Measurements from ENCODE around the gene RNF149. TPM values are rescaled to one million over a fixed set of nuclear protein-coding genes. Genes with fewer than 3 reads are reported as not detected.

Gene RNF149
- total and polyA plus RNA-seq, 9 of the 15 experiments (the other 6 are each of a cell fraction or from before 2014, with no cell fraction given) = 9.0 to 31.5 (median 22.8) TPM

DNA sequence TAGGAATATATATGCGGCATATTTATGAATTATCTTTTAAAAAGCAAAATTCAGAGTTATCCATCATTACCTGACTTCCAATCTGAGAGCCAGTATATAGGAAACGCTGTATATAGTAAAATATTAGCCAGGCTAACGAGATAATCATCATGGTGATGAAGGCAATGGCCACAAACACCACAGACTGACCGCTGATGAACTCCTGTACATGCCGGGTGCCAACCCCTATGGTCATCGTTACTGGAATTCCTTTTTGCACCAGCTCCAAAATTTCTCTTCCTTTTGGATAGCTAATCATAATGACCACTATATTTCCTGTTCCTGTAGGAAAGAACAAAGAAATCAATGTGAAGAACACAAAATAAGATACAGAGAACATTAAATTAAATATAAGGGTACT is 13.6 kb downstream of the RNF149 start (continued):
- TF ChIP-seq, protein P1, sequence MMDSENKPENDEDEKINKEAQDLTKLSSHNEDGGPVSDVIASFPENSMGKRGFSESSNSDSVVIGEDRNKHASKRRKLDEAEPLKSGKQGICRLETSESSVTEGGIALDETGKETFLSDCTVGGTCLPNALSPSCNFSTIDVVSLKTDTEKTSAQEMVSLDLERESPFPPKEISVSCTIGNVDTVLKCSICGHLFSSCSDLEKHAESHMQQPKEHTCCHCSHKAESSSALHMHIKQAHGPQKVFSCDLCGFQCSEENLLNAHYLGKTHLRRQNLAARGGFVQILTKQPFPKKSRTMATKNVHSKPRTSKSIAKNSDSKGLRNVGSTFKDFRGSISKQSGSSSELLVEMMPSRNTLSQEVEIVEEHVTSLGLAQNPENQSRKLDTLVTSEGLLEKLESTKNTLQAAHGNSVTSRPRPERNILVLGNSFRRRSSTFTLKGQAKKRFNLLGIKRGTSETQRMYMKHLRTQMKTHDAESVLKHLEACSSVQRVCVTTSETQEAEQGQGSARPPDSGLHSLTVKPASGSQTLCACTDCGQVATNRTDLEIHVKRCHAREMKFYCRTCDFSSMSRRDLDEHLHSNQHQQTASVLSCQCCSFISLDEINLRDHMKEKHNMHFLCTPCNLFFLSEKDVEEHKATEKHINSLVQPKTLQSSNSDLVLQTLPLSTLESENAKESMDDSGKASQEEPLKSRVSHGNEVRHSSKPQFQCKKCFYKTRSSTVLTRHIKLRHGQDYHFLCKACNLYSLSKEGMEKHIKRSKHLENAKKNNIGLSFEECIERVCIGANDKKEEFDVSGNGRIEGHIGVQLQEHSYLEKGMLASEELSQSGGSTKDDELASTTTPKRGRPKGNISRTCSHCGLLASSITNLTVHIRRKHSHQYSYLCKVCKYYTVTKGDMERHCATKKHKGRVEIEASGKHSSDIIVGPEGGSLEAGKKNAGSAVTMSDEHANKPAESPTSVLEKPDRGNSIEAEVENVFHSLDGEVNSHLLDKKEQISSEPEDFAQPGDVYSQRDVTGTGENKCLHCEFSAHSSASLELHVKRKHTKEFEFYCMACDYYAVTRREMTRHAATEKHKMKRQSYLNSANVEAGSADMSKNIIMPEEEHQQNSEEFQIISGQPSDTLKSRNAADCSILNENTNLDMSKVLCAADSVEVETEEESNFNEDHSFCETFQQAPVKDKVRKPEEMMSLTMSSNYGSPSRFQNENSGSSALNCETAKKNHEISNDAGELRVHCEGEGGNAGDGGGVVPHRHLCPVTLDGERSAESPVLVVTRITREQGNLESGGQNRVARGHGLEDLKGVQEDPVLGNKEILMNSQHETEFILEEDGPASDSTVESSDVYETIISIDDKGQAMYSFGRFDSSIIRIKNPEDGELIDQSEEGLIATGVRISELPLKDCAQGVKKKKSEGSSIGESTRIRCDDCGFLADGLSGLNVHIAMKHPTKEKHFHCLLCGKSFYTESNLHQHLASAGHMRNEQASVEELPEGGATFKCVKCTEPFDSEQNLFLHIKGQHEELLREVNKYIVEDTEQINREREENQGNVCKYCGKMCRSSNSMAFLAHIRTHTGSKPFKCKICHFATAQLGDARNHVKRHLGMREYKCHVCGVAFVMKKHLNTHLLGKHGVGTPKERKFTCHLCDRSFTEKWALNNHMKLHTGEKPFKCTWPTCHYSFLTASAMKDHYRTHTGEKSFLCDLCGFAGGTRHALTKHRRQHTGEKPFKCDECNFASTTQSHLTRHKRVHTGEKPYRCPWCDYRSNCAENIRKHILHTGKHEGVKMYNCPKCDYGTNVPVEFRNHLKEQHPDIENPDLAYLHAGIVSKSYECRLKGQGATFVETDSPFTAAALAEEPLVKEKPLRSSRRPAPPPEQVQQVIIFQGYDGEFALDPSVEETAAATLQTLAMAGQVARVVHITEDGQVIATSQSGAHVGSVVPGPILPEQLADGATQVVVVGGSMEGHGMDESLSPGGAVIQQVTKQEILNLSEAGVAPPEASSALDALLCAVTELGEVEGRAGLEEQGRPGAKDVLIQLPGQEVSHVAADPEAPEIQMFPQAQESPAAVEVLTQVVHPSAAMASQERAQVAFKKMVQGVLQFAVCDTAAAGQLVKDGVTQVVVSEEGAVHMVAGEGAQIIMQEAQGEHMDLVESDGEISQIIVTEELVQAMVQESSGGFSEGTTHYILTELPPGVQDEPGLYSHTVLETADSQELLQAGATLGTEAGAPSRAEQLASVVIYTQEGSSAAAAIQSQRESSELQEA (IDR thresholded peaks at IDR 0.05; ENCODE audit: low read depth) = no peak
- no peak for TF ChIP-seq CCAR2 (IDR thresholded peaks at IDR 0.05; ENCODE audit: low read depth, low read length)

DNA sequence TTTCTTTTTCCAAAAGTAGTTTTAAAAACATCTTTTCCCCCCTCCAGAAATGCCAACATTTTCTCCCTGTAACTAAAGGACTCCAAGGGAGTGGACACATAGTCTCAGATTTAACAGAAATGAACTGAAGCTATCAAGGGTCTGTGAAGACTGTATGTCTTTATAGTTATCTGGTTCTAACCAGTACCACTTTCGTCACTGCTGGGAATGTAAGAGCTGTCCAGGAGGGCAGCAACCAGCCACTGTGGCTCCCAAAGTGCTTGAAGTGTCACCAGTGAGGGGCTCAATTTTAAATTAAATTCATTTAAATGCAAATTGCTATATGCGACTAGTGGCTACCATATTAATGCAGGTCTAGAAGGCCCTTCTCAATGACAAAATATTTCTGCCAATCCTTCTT is 15.0 kb downstream of the RNF149 start:
- in situ Hi-C loops (cut with MboI) = no loop called here
- TF ChIP-seq, protein P2, sequence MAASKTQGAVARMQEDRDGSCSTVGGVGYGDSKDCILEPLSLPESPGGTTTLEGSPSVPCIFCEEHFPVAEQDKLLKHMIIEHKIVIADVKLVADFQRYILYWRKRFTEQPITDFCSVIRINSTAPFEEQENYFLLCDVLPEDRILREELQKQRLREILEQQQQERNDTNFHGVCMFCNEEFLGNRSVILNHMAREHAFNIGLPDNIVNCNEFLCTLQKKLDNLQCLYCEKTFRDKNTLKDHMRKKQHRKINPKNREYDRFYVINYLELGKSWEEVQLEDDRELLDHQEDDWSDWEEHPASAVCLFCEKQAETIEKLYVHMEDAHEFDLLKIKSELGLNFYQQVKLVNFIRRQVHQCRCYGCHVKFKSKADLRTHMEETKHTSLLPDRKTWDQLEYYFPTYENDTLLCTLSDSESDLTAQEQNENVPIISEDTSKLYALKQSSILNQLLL (CRISPR knock-in tag; IDR thresholded peaks at IDR 0.05; ENCODE audit: borderline replicate concordance) = no peak
- TF ChIP-seq, protein P3, sequence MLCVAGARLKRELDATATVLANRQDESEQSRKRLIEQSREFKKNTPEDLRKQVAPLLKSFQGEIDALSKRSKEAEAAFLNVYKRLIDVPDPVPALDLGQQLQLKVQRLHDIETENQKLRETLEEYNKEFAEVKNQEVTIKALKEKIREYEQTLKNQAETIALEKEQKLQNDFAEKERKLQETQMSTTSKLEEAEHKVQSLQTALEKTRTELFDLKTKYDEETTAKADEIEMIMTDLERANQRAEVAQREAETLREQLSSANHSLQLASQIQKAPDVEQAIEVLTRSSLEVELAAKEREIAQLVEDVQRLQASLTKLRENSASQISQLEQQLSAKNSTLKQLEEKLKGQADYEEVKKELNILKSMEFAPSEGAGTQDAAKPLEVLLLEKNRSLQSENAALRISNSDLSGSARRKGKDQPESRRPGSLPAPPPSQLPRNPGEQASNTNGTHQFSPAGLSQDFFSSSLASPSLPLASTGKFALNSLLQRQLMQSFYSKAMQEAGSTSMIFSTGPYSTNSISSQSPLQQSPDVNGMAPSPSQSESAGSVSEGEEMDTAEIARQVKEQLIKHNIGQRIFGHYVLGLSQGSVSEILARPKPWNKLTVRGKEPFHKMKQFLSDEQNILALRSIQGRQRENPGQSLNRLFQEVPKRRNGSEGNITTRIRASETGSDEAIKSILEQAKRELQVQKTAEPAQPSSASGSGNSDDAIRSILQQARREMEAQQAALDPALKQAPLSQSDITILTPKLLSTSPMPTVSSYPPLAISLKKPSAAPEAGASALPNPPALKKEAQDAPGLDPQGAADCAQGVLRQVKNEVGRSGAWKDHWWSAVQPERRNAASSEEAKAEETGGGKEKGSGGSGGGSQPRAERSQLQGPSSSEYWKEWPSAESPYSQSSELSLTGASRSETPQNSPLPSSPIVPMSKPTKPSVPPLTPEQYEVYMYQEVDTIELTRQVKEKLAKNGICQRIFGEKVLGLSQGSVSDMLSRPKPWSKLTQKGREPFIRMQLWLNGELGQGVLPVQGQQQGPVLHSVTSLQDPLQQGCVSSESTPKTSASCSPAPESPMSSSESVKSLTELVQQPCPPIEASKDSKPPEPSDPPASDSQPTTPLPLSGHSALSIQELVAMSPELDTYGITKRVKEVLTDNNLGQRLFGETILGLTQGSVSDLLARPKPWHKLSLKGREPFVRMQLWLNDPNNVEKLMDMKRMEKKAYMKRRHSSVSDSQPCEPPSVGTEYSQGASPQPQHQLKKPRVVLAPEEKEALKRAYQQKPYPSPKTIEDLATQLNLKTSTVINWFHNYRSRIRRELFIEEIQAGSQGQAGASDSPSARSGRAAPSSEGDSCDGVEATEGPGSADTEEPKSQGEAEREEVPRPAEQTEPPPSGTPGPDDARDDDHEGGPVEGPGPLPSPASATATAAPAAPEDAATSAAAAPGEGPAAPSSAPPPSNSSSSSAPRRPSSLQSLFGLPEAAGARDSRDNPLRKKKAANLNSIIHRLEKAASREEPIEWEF (CRISPR knock-in tag; IDR thresholded peaks at IDR 0.05) = no peak
- TF ChIP-seq CAMTA2 (CRISPR knock-in tag; conservative IDR thresholded peaks at IDR 0.05) (no peak), ZKSCAN8 (CRISPR knock-in tag; IDR thresholded peaks at IDR 0.05) (no peak)

More for the DNA sequence above, 15.0 kb downstream of the RNF149 start:
- H3K27ac ChIP-seq (ENCODE audit: extremely low read depth, low read depth, low read length) = no peak overlapping the region
- no peak for FAIRE-seq
- H4K20me1 ChIP-seq (replicated peaks; ENCODE audit: control insufficient read depth, insufficient read depth, low read length) = 0 out of 2 replicates have a peak, but pooled peaks cover 4% of the 10 kb centered on the region
- ChIA-PET POLR2A (interaction anchor here (1.3 to 1.4 kb wide), 2 partner anchors 12 to 15 kb away, joined by 3 to 4 read pairs; partner anchors contain the start of gene RNF149), CTCF (ENCODE audit: low intra/inter-chr PET ratio) (no interaction called here)
- intact Hi-C loops (cut with micrococcal nuclease) = no loop called here
- H3K36me3 ChIP-seq (ENCODE audit: control insufficient read depth, insufficient read depth, low read length) = peaks cover 48% of the 10 kb centered on the region
- H3K79me2 ChIP-seq (ENCODE audit: control insufficient read depth, insufficient read depth, low read length) = peaks cover 45% of the 10 kb centered on the region
- no peaks in the 10 kb centered on the region for H3K9me1 ChIP-seq (ENCODE audit: control insufficient read depth, insufficient read depth, low read length)
- no TSS peak for BruUV-seq (replicated peaks)
- no peak overlapping the region for H3K4me2 ChIP-seq (ENCODE audit: insufficient read depth, low read length)
- no peak for ATAC-seq
- DNase-seq (ENCODE audit: extremely low read depth in 1 of 4, low spot score in 3 of 4) = no peak
- no peak overlapping the region for H3K4me3 ChIP-seq
- no peaks in the 10 kb centered on the region for H3K27me3 ChIP-seq (ENCODE audit: control insufficient read depth in 2 of 2, insufficient read depth in 2 of 2, low read length in 2 of 2)
- no peaks in the 10 kb centered on the region for H3K4me1 ChIP-seq (replicated peaks in 1 of 2; ENCODE audit: control insufficient read depth in 2 of 2, insufficient read depth in 2 of 2, low read length in 2 of 2)
- H3K9ac ChIP-seq (ENCODE audit: insufficient read depth in 1 of 2, low read depth in 2 of 2, low read length in 2 of 2) = no peak overlapping the region
- H3K9me3 ChIP-seq (replicated peaks; ENCODE audit: control insufficient read depth, insufficient read depth, low read depth, low read length) = no peaks in the 10 kb centered on the region
- no peak overlapping the region for H2AFZ ChIP-seq (ENCODE audit: low read depth, low read length)
- whole genome bisulfite sequencing (ENCODE audit: insufficient coverage, low coverage, missing lambda C conversion rate) = 89% methylated on average over 2 of the region's 2 CpGs
